ENCODE measurements around the gene RAMACL. TPM values are rescaled to one million over a fixed set of nuclear protein-coding genes. Genes with fewer than 3 reads are reported as not detected.

RAMACL gene
- total and polyA plus RNA-seq, 2 of the 4 experiments (the other 2 are of a cell fraction): 0.46 to 0.90 TPM

DNA sequence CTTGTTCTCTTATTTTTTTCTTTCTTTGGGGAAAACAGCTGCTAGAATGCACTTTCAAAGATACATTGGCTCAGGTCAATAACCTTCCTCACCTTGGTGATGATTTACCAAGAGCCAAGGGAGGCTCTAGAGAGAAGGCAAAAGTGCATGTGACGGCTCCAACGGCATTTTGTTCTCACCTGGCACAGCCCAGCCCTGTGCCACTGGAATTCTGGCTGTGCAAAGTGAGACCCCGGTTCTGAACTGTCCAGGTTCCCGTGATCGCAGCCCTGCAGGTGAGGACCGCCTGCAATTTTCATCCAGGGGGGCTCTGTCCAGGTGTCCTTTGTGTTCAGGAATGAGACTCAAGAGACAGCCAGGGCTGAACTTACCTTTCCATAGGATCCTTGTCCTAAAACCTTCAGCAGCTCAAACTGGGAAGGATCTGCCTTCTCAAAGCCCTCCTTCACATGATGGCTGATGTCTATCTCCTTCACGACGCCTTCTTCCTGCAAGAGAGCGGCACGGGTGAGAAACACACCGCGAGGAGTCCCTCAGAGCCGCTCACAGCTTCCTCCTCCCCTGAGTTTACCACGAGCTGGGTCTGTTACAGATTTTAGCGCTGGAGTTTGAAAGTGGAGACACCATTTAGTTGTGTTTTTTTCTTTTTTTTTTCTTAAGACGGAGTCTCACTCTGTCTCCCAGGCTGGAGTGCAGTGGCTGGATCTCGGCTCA is 48.0 kb downstream of the RAMACL start:
- Histone ChIP-seq H3K56ac (ENCODE audit: extremely low read depth, insufficient read depth, low read length) (no peak overlapping the region), H3K36me3 (ENCODE audit: control insufficient read depth, insufficient read depth, low read length) (peaks cover 34% of the 10 kb centered on the region), H3K4ac (ENCODE audit: low read depth, low read length) (no peak overlapping the region), H3K4me2 (ENCODE audit: low read depth, low read length) (no peak overlapping the region), H4K91ac (ENCODE audit: insufficient read depth, low read depth, low read length) (no peak overlapping the region), H3K9ac (ENCODE audit: low read depth, low read length) (no peak overlapping the region), H3K9me3 (ENCODE audit: control insufficient read depth, insufficient read depth, low read length) (no peaks in the 10 kb centered on the region), H4K8ac (ENCODE audit: low read depth in 2 of 2, low read length in 2 of 2) (no peak overlapping the region), H3K9me1 (ENCODE audit: insufficient read depth, low read length) (peaks cover 12% of the 10 kb centered on the region; the same call in 1 of the 2 replicates), H3K14ac (replicated peaks; ENCODE audit: low read depth, low read length) (no peak overlapping the region), H3K23ac (ENCODE audit: low read depth, low read length) (no peak overlapping the region), H2BK5ac (ENCODE audit: low read depth, low read length, poor library complexity, severe bottlenecking) (no peak overlapping the region), H3K18ac (ENCODE audit: low read depth, low read length) (no peak overlapping the region), H3K4me3 (ENCODE audit: insufficient read depth, low read depth, low read length) (no peak overlapping the region), H2BK15ac (ENCODE audit: low read depth, low read length) (no peak overlapping the region), H2AK5ac (ENCODE audit: low read depth, low read length) (no peak overlapping the region), H2BK120ac (ENCODE audit: low read depth, low read length) (no peak overlapping the region), H3K79me1 (ENCODE audit: low read depth in 1 of 2, low read length in 2 of 2) (peaks cover 13 to 22% of the 10 kb centered on the region in 2 experiments; a peak in 3 of 4 replicates), H3K27ac (ENCODE audit: insufficient read depth, low read length) (no peak overlapping the region), H2AK9ac (replicated peaks; ENCODE audit: low read depth, low read length, poor library complexity) (no peak overlapping the region), H3K4me1 (ENCODE audit: control insufficient read depth, insufficient read depth, low read length) (peaks cover 5% of the 10 kb centered on the region; the same call in 1 of the 2 replicates), H2BK20ac (ENCODE audit: low read depth, low read length) (no peak overlapping the region), H3K27me3 (ENCODE audit: control insufficient read depth, insufficient read depth, low read length) (no peaks in the 10 kb centered on the region), H4K5ac (ENCODE audit: low read depth, low read length) (no peak overlapping the region), H2AFZ (replicated peaks; ENCODE audit: low read length, poor library complexity) (no peak overlapping the region), H4K20me1 (ENCODE audit: insufficient read depth, low read length) (peaks cover 17% of the 10 kb centered on the region; the same call in 1 of the 2 replicates)
- 87% methylated on average over 6 of the region's 17 CpGs; no CpG with 5 or more reads in 1 of the 2 experiments for WGBS, 2 experiments (ENCODE audit: extremely low coverage in 2 of 2, insufficient read length in 1 of 2)
- in situ Hi-C loops (cut with MboI; ENCODE audit: low sequenced_read_pairs): no loop called here
- no peak for ATAC-seq (ENCODE audit: low read depth)
- POLR2A ChIA-PET (ENCODE audit: unreplicated experiment): no interaction called here
- CTCF ChIA-PET: interaction anchor here (0.5 kb wide), 1 partner anchor 86 kb away, joined by 6 read pairs; no protein-coding TSS in a partner anchor
- no TSS peak for BruUV-seq (replicated peaks)
- DNase-seq: no peak
- intact Hi-C loops (cut with micrococcal nuclease): no loop called here
- dilution Hi-C loops (cut with HindIII; ENCODE audit: low sequenced_read_pairs, unreplicated experiment): no loop called here
- TF ChIP-seq RCOR1 (IDR thresholded peaks at IDR 0.05; ENCODE audit: insufficient replicate concordance, low read length): no peak
- no peak for TF ChIP-seq FOS (IDR thresholded peaks at IDR 0.05; ENCODE audit: low read depth, low read length)
- TF ChIP-seq, protein P1, sequence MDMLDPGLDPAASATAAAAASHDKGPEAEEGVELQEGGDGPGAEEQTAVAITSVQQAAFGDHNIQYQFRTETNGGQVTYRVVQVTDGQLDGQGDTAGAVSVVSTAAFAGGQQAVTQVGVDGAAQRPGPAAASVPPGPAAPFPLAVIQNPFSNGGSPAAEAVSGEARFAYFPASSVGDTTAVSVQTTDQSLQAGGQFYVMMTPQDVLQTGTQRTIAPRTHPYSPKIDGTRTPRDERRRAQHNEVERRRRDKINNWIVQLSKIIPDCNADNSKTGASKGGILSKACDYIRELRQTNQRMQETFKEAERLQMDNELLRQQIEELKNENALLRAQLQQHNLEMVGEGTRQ (IDR thresholded peaks at IDR 0.05; ENCODE audit: low read depth, low read length): no peak
- no peak for TF ChIP-seq MAZ (IDR thresholded peaks at IDR 0.05; ENCODE audit: borderline replicate concordance, low read depth, low read length)
- no peak for TF ChIP-seq MXI1 (IDR thresholded peaks at IDR 0.05; ENCODE audit: borderline replicate concordance, low read depth, low read length)
- no peak for TF ChIP-seq BHLHE40 (IDR thresholded peaks at IDR 0.05; ENCODE audit: low read depth, low read length)
- no peak for TF ChIP-seq RFX5 (IDR thresholded peaks at IDR 0.05; ENCODE audit: low read depth, low read length)
- TF ChIP-seq NFE2L2 (IDR thresholded peaks at IDR 0.05; ENCODE audit: low read depth, low read length): no peak
- TF ChIP-seq, protein P2, sequence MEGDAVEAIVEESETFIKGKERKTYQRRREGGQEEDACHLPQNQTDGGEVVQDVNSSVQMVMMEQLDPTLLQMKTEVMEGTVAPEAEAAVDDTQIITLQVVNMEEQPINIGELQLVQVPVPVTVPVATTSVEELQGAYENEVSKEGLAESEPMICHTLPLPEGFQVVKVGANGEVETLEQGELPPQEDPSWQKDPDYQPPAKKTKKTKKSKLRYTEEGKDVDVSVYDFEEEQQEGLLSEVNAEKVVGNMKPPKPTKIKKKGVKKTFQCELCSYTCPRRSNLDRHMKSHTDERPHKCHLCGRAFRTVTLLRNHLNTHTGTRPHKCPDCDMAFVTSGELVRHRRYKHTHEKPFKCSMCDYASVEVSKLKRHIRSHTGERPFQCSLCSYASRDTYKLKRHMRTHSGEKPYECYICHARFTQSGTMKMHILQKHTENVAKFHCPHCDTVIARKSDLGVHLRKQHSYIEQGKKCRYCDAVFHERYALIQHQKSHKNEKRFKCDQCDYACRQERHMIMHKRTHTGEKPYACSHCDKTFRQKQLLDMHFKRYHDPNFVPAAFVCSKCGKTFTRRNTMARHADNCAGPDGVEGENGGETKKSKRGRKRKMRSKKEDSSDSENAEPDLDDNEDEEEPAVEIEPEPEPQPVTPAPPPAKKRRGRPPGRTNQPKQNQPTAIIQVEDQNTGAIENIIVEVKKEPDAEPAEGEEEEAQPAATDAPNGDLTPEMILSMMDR (conservative IDR thresholded peaks at IDR 0.05; ENCODE audit: low read depth, low read length): no peak
- TF ChIP-seq CEBPB (IDR thresholded peaks at IDR 0.05; ENCODE audit: low read depth, low read length): no peak

Measured in IMR-90 (cell line).